Karpas-422 (cell line): Measurements from ENCODE around the gene KCNH5. TPM values are rescaled to one million over a fixed set of nuclear protein-coding genes. Genes with fewer than 3 reads are reported as not detected.

Experiments used
- DNase-seq: peaks from one replicate; pipeline ENCODE4 v3.0.0-alpha.2; 2015
- H2AFZ ChIP-seq: fragments of 200-600 bp; sonication (generic); 2 replicates; pipeline ENCODE4 v1.6.1; 2014; ENCODE audit warnings: antibody characterized with exemption, low read length, mixed read lengths
- H3K27ac ChIP-seq: fragments of 200-600 bp; sonication (generic); 2 replicates; pipeline ENCODE4 v1.5.1; 2014; ENCODE audit warnings: mild to moderate bottlenecking, low read length, moderate library complexity
- H3K27me3 ChIP-seq: fragments of 200-600 bp; sonication (generic); 2 replicates; pipeline ENCODE4 v1.6.1; 2014; ENCODE audit warnings: low read length, mixed read lengths
- H3K36me3 ChIP-seq: fragments of 200-600 bp; sonication (generic); 2 replicates; pipeline ENCODE4 v1.6.1; 2014; ENCODE audit warnings: low read length, mixed read lengths; ENCODE audit not compliant: insufficient read depth
- H3K4me1 ChIP-seq: fragments of 200-600 bp; sonication (generic); 2 replicates; pipeline ENCODE4 v1.6.1; 2014; ENCODE audit warnings: mild to moderate bottlenecking, low read length, mixed read lengths
- H3K4me2 ChIP-seq: fragments of 200-600 bp; sonication (generic); 2 replicates; pipeline ENCODE4 v1.6.1; 2014; ENCODE audit warnings: low read length, low read depth, mild to moderate bottlenecking; ENCODE audit not compliant: poor library complexity, severe bottlenecking
- H3K4me3 ChIP-seq: fragments of 200-600 bp; sonication (generic); 2 replicates; pipeline ENCODE4 v1.5.1; 2014; ENCODE audit warnings: mild to moderate bottlenecking, antibody characterized with exemption, low read length, mixed read lengths
- H3K79me2 ChIP-seq: fragments of 200-600 bp; sonication (generic); 2 replicates; pipeline ENCODE4 v1.6.1; 2014; ENCODE audit warnings: mild to moderate bottlenecking, low read length, mixed read lengths
- H3K9ac ChIP-seq: fragments of 200-600 bp; sonication (generic); 2 replicates; pipeline ENCODE4 v1.6.0; 2014; ENCODE audit warnings: low read length
- H3K9me2 ChIP-seq: fragments of 200-600 bp; sonication (generic), shearing (Covaris generic); replicated peaks from 2 replicates; pipeline ENCODE4 v1.6.0; 2014; ENCODE audit warnings: mild to moderate bottlenecking, low read length, moderate library complexity; ENCODE audit not compliant: insufficient read depth
- H3K9me3 ChIP-seq: fragments of 300-700, 200-600 bp; sonication (generic); 2 replicates; pipeline ENCODE4 v1.6.1; 2014; ENCODE audit warnings: low read length, mixed read lengths
- H4K20me1 ChIP-seq: fragments of 200-600 bp; sonication (generic); 2 replicates; pipeline ENCODE4 v1.6.1; 2014; ENCODE audit warnings: mild to moderate bottlenecking, antibody characterized with exemption, low read length, low read depth; ENCODE audit not compliant: insufficient read depth
- total RNA-seq: library from RNA; depleted of rRNA; stranded (reverse); fragments of >200 nt; shearing (Covaris generic); gene quantifications from 2 replicates; pipeline ENCODE4 v1.2.3, GENCODE V29; 2014; ENCODE audit warnings: low replicate concordance; rRNA removed

KCNH5 gene
- total RNA-seq, result 0.04 TPM in 1 of 2 replicates, not detected in the other

- H3K36me3 ChIP-seq, result no peaks in the 10 kb centered on the region
- H3K4me1 ChIP-seq, result peaks cover 7% of the 10 kb centered on the region
- H3K79me2 ChIP-seq, result no peaks in the 10 kb centered on the region
- H4K20me1 ChIP-seq, result peaks cover 4% of the 10 kb centered on the region; the same call in 1 of the 2 replicates
- no peak within 1 kb of the TSS for H3K4me3 ChIP-seq
- H3K9me2 ChIP-seq, result no peaks in the 10 kb centered on the region
- no peak within 1 kb of the TSS for H3K27ac ChIP-seq
- H3K9ac ChIP-seq, result no peak within 1 kb of the TSS
- H3K9me3 ChIP-seq, result no peaks in the 10 kb centered on the region
- H3K27me3 ChIP-seq, result 0 out of 2 replicates have a peak, but pooled peaks cover 4% of the 10 kb centered on the region
- H3K4me2 ChIP-seq, result no peak within 1 kb of the TSS
- H2AFZ ChIP-seq, result no peak within 1 kb of the TSS
- DNase-seq, result no peak
Observed at GRCh38 chr14:63045234-63045611, at the start of gene KCNH5. KCNH5 (minus strand) TSS chr14:63045458; CDS start chr14:63045186, 272 bp downstream.

DNA sequence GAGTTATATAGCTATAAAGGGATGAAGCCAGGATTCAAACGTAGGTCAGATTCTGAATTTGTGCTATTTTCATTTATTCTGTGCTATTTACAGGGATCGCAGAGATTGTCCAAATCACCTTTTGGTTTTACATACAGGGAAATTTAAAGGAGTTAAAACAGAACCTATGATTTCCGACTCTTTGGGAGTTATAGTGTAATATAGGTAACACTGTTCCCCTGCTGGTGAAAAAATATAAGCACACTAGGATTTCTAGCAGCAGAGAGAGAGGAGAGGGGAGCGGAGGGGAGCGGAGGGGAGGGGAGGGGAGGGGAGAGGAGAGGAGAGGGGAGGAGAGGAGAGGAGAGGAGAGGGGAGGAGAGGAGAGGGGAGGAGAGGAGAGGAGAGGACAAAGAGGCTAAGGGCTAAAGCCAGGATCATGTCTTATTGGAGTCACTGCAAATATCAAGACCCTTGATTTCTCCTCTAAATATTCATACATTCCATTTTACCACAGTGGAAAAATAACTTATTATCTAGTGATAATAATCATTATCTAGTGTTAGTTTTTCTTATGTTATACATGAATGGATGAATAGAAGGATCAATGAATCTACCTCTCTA is 46.2 kb upstream of the KCNH5 start:
- no peaks in the 10 kb centered on the region for H3K36me3 ChIP-seq
- H3K4me2 ChIP-seq, result no peak overlapping the region
- no peaks in the 10 kb centered on the region for H3K79me2 ChIP-seq
- no peak for DNase-seq
- H2AFZ ChIP-seq, result no peak overlapping the region
- H4K20me1 ChIP-seq, result no peaks in the 10 kb centered on the region
- H3K27ac ChIP-seq, result no peak overlapping the region
- H3K9me2 ChIP-seq, result no peaks in the 10 kb centered on the region
- H3K27me3 ChIP-seq, result no peaks in the 10 kb centered on the region
- no peaks in the 10 kb centered on the region for H3K4me1 ChIP-seq
- no peak overlapping the region for H3K4me3 ChIP-seq
- no peak overlapping the region for H3K9ac ChIP-seq
- no peaks in the 10 kb centered on the region for H3K9me3 ChIP-seq

DNA sequence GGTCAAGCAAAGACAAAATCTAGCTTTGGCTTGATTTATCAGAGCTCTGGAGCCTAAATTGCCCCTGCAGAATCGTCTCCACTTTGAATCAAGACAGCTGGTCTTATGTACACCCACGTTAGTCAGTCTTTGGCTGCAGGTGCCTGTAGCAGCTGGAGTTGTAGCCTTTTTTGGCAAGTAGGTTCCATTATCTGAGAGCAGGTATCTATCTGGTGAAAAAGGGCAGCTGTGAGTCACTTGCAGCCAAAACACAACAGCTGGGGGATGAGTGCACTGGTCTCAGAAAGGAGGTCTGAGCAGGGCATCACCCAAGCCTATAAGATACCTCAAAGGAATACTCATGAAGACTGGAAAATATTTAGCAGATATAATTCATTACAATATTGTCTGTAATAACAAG is 43.6 kb upstream of the KCNH5 start:
- H3K9me2 ChIP-seq, result no peaks in the 10 kb centered on the region
- no peaks in the 10 kb centered on the region for H3K9me3 ChIP-seq
- H3K9ac ChIP-seq, result no peak overlapping the region
- H3K27me3 ChIP-seq, result no peaks in the 10 kb centered on the region
- H3K4me2 ChIP-seq, result no peak overlapping the region
- no peak overlapping the region for H2AFZ ChIP-seq
- no peaks in the 10 kb centered on the region for H4K20me1 ChIP-seq
- H3K79me2 ChIP-seq, result no peaks in the 10 kb centered on the region
- H3K36me3 ChIP-seq, result no peaks in the 10 kb centered on the region
- no peak overlapping the region for H3K27ac ChIP-seq
- H3K4me1 ChIP-seq, result no peaks in the 10 kb centered on the region
- H3K4me3 ChIP-seq, result no peak overlapping the region
- DNase-seq, result no peak

DNA sequence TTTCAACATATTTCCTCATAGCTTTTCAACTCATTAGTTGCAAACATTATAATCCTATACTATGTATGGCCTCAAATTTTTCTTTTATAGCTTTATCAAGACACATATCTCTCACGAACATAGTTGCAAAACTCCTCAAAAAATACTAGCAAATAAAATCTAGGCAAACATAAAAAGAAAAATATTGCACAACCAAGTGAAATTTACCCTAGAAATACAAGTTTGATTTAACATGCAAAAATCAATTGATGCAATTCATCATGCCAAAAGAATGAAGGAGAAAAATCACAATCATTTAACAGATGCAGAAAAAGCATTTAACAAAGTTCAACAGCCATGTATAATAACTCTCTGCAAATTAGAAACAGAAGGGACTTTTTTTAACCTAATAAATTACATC is 33.3 kb upstream of the KCNH5 start:
- Histone ChIP-seq H3K79me2 (no peaks in the 10 kb centered on the region), H3K9ac (no peak overlapping the region), H2AFZ (no peak overlapping the region), H3K4me2 (no peak overlapping the region), H4K20me1 (no peaks in the 10 kb centered on the region), H3K9me2 (no peaks in the 10 kb centered on the region), H3K4me1 (no peaks in the 10 kb centered on the region), H3K36me3 (no peaks in the 10 kb centered on the region), H3K27ac (no peak overlapping the region), H3K4me3 (no peak overlapping the region), H3K9me3 (no peaks in the 10 kb centered on the region), H3K27me3 (no peaks in the 10 kb centered on the region; the same call in 1 of the 2 replicates)
- no peak for DNase-seq

GRCh38 chr14:63076488-63076887 is 31.2 kb upstream of the KCNH5 start:
- no peak overlapping the region for H3K27ac ChIP-seq
- no peak overlapping the region for H3K4me2 ChIP-seq
- no peaks in the 10 kb centered on the region for H3K9me3 ChIP-seq
- H3K9ac ChIP-seq, result no peak overlapping the region
- no peaks in the 10 kb centered on the region for H3K36me3 ChIP-seq
- H2AFZ ChIP-seq, result no peak overlapping the region
- H3K4me3 ChIP-seq, result no peak overlapping the region
- H3K4me1 ChIP-seq, result no peaks in the 10 kb centered on the region
- H3K27me3 ChIP-seq, result no peaks in the 10 kb centered on the region; the same call in 1 of the 2 replicates
- H4K20me1 ChIP-seq, result no peaks in the 10 kb centered on the region
- no peaks in the 10 kb centered on the region for H3K79me2 ChIP-seq
- no peaks in the 10 kb centered on the region for H3K9me2 ChIP-seq
- no peak for DNase-seq

DNA sequence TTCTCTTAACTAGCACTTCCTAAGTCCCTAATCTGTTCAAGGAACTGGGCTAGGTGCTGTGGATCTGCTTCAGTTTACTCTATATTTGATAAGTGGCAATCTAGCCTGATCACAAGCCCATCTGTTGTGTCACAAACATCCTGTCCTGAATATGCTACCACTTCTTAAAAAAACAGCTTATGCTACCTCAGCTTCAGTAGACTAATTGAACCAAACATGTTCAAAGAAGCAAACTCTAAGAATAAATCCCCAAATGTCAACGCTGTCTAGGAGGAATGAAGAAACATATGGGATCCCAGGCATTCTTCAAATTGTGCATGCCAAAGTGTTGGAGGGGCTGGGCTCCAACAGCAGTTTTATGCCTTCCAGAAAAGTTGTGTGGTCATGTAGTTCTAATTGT is 10.4 kb upstream of the KCNH5 start:
- no peaks in the 10 kb centered on the region for H3K36me3 ChIP-seq
- no peak overlapping the region for H3K27ac ChIP-seq
- no peak overlapping the region for H2AFZ ChIP-seq
- no peak for DNase-seq
- H4K20me1 ChIP-seq, result no peaks in the 10 kb centered on the region
- H3K9me3 ChIP-seq, result no peaks in the 10 kb centered on the region
- H3K27me3 ChIP-seq, result no peaks in the 10 kb centered on the region
- no peaks in the 10 kb centered on the region for H3K4me1 ChIP-seq
- no peaks in the 10 kb centered on the region for H3K9me2 ChIP-seq
- H3K4me2 ChIP-seq, result no peak overlapping the region
- no peaks in the 10 kb centered on the region for H3K79me2 ChIP-seq
- no peak overlapping the region for H3K9ac ChIP-seq
- H3K4me3 ChIP-seq, result no peak overlapping the region

DNA sequence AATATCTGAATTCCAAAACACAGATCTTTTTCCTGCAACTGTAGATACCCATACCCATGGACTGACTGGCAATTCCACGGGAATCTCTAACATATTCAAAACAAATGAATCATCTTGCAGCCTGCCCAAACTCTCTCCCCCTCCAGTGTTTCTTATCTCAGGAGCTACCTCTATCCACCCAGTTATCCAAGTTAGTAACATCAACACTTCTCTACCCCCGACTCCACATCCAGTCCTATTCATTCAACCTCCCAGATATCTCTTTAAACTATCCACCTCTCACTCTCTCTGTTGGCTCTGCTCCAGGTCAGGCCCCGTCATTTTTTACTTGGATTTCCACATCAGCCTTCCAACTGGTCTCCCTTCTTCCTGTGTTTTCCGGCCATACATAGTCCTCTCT is 6.7 kb upstream of the KCNH5 start:
- no peaks in the 10 kb centered on the region for H3K9me2 ChIP-seq
- H3K36me3 ChIP-seq, result no peaks in the 10 kb centered on the region
- no peaks in the 10 kb centered on the region for H3K9me3 ChIP-seq
- no peak for DNase-seq
- H3K4me3 ChIP-seq, result no peak overlapping the region
- H3K9ac ChIP-seq, result no peak overlapping the region
- no peak overlapping the region for H3K4me2 ChIP-seq
- H3K4me1 ChIP-seq, result no peaks in the 10 kb centered on the region
- H4K20me1 ChIP-seq, result peaks cover 4% of the 10 kb centered on the region; the same call in 1 of the 2 replicates
- no peak overlapping the region for H2AFZ ChIP-seq
- no peak overlapping the region for H3K27ac ChIP-seq
- H3K79me2 ChIP-seq, result no peaks in the 10 kb centered on the region
- H3K27me3 ChIP-seq, result 0 out of 2 replicates have a peak, but pooled peaks cover 4% of the 10 kb centered on the region

- H3K27ac ChIP-seq, result no peak overlapping the region
- H3K36me3 ChIP-seq, result no peaks in the 10 kb centered on the region
- no peak overlapping the region for H3K4me2 ChIP-seq
- no peaks in the 10 kb centered on the region for H3K79me2 ChIP-seq
- H3K4me3 ChIP-seq, result no peak overlapping the region
- H3K27me3 ChIP-seq, result 0 out of 2 replicates have a peak, but pooled peaks cover 4% of the 10 kb centered on the region
- no peak overlapping the region for H2AFZ ChIP-seq
- peaks cover 4% of the 10 kb centered on the region; the same call in 1 of the 2 replicates for H4K20me1 ChIP-seq
- no peaks in the 10 kb centered on the region for H3K9me2 ChIP-seq
- no peaks in the 10 kb centered on the region for H3K9me3 ChIP-seq
- H3K9ac ChIP-seq, result no peak overlapping the region
- no peaks in the 10 kb centered on the region for H3K4me1 ChIP-seq
- DNase-seq, result no peak
Observed at GRCh38 chr14:63051301-63051700, 6.0 kb upstream of the KCNH5 start.
